Urinary bladder (tissue), 4 donors: ENCODE results near the gene SKI. TPM values are rescaled to one million over a fixed set of nuclear protein-coding genes. Genes with fewer than 3 reads are reported as not detected.

ENCODE experiments used
- DNase-seq: peaks from one replicate; pipeline ENCODE4 v3.0.0-alpha.2; 2015; ENCODE audit errors: extremely low spot score
- H3K27ac ChIP-seq: one replicate; pipeline ENCODE4 v1.5.1; 2013; ENCODE audit warnings: low read depth, mild to moderate bottlenecking, moderate library complexity
- H3K36me3 ChIP-seq: one replicate; pipeline ENCODE4 v1.6.1; 2013; ENCODE audit warnings: mild to moderate bottlenecking, moderate library complexity; ENCODE audit not compliant: insufficient read depth
- H3K4me1 ChIP-seq: one replicate; pipeline ENCODE4 v1.6.1; 2013; ENCODE audit warnings: mild to moderate bottlenecking, moderate library complexity; ENCODE audit not compliant: insufficient read depth
- H3K4me3 ChIP-seq: one replicate; pipeline ENCODE4 v1.5.1; 2013; ENCODE audit warnings: low read depth, low read length
- WGBS: extraction: QIAGEN DNeasy Blood & Tissue Kit; methylation state at CpG from one replicate; pipeline ENCODE4 v1.1.7; 2013; 5-methylcytosine and 5-hydroxymethylcytosine counted together
- polyA plus RNA-seq: library from polyadenylated mRNA; stranded (reverse); fragments of 200-250 nt; gene quantifications from one replicate; pipeline ENCODE4 v1.2.3, GENCODE V29; 2013
- total RNA-seq: library from RNA; depleted of rRNA; stranded (reverse); fragments of >200 nt; gene quantifications from one replicate; pipeline ENCODE4 v1.2.3, GENCODE V29; 2014
- donor health status: healthy with polysubstance abuse.
- donor health status: healthy.

SKI gene
- total and polyA plus RNA-seq, 2 donors: 27.8 to 60.5 TPM

DNA sequence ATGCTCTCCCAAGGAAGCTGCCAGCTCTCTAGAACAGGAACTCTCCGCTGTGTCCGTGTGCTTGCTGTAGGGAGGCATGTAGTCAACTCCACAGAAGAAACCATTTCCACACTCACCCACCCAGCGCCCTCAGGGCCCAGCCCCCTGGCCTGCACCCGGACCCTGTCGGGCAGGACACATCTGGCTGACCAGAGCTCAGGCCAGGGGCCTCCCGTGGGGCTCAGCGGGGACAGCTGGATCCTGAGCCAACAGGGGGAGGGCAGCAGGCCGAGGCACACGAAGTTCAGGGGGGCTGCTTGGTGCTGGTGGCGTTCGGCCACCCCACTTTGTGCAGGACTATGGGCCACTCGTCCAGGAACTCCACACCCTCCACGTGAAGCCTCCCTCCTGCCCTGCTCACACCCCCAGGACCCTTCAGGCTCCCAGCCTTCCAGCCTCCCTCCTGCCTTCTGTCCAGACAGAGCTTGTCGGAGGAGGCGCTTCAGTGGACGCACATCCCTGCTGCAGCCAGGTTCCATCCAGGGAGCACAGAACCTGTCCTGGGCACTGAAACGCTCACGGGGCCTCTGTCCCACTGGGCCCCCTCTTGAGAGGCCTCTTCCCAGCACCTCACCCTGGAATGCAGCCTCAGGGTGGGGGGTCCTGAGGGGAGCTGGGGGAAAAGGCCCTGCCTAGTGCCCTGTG is 18.6 kb upstream of the SKI start:
- Histone ChIP-seq H3K4me3 (no peak overlapping the region), H3K4me1 (no peaks in the 10 kb centered on the region), H3K27ac (peak overlapping the region; percentile 23), H3K36me3 (no peaks in the 10 kb centered on the region)
- WGBS: 50% methylated on average over 18 of the region's 18 CpGs
- DNase-seq: no peak

DNA sequence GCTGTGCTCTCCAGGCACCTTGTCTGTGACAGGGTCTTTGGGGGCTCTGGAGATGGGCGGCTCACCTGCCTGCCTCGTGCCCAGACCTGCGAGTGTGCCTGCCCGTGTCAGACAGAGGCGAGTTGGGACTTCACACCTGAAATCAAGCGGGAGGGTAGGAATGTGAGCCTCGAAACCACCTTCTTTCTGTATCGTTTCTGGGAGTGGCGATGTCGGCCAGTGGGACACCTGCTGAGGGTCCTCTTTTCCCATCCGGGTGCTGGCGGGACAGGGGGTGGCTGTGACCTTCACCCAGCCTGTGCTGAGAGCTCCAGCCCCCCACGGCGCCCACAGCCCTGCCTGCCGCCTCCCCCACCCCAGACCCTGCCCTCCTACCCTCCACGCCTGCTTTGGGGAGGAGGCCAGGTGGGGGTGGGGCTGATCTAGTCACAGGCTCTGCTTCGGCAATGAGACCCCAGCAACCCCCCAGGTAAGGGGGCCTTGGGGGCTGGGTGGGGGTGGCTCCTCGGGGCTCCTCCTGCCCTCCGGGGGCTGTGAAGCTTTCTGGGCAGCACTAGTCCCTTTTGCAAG is 17.9 kb upstream of the SKI start:
- no peak for DNase-seq
- Histone ChIP-seq H3K4me3 (no peak overlapping the region), H3K4me1 (no peaks in the 10 kb centered on the region), H3K36me3 (no peaks in the 10 kb centered on the region), H3K27ac (no peak overlapping the region)
- WGBS: 77% methylated on average over 19 of the region's 19 CpGs

DNA sequence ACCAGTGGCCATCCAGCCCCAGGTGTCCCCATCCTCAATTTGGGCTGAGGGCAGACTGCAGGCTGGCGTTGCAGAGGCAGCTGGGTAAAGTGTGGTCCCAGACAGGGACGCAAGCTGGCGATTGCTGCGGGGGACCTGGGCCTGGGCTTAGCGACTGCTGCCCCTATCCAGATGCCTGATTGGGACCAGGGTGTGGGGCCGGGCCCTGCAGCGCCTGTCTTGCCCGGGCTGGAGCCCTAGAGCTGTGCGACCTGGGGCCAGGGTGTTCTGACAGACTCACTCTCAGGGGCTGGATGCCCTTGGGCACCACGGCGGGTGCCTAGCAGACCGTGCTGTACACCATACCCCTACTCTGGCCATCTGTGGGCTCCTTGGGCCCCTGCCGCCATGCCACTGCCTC is 17.3 kb upstream of the SKI start:
- Histone ChIP-seq H3K36me3 (no peaks in the 10 kb centered on the region), H3K27ac (no peak overlapping the region), H3K4me3 (no peak overlapping the region), H3K4me1 (no peaks in the 10 kb centered on the region)
- no peak for DNase-seq
- 94% methylated on average over 13 of the region's 13 CpGs for WGBS

DNA sequence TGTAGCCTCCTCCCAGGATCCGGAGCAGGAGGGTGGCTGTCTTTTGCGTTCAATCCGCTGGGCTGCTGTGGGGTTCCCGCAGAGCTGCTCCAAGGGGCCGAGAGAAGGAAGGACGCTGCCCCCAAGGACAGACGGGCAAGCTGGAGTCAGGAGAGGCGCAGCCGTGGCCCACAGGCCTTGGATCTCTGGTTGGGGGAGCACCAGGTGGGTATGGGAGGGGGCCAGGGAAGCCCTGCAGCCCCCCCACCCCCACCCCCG is 15.9 kb upstream of the SKI start:
- no peak for DNase-seq
- WGBS: 16% methylated on average over 10 of the region's 10 CpGs
- H3K36me3 ChIP-seq: no peaks in the 10 kb centered on the region
- peak overlapping the region; percentile 1 for H3K4me3 ChIP-seq
- H3K4me1 ChIP-seq: no peaks in the 10 kb centered on the region
- H3K27ac ChIP-seq: peak overlapping the region; percentile 90

DNA sequence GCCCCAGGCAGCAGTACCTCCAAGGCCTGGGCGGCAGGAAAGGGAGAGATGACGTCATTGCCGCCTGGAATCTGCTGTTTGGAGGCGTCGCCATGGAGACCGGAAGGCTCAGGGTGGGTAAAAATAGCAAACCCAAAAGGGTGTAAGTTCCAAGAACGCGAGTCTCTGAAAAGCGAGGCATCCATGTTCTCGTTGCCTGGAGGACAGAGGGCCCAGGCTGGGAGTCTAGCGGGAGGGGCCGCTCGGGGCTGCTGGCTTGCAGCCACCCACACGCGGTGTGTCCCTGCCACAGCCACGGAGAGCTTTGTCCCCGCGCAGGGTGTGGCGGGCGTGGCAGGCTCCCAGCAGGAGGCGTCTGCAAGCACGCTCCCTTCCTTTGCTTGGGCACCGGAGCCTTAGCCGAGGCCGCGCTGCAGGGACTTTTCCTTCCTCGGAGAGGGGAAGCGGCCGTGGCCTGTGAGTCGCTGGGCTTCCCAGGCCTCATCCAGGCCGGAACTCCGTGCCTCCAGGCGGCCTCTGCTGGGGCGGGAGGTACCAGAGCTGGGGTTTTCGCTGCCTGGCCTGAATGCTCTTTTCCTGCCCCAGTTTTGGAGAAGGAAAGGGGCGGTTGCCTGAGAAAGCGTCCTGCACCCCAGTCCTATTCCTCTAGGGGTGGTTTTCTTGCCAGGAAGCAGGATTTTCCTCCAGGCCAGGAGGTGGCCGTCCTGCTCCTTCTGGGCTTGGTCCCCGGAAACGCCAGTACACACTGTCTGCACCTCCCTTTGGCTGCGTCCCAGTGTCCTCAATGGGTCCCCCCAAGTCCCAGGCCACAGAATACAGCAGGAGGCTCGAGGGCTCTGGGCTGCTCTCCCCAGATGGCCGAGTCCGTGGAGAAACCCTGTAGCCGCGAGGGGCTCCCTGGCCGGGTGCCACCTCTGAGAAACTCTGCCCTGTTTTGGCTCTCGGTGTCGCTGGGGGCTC is 15.3 kb upstream of the SKI start:
- H3K36me3 ChIP-seq: no peaks in the 10 kb centered on the region
- no peaks in the 10 kb centered on the region for H3K4me1 ChIP-seq
- H3K4me3 ChIP-seq: peak overlapping the region; percentile 1
- H3K27ac ChIP-seq: peak overlapping the region; percentile 93
- 5% methylated on average over 49 of the region's 49 CpGs for WGBS
- peak; percentile 92 for DNase-seq

DNA sequence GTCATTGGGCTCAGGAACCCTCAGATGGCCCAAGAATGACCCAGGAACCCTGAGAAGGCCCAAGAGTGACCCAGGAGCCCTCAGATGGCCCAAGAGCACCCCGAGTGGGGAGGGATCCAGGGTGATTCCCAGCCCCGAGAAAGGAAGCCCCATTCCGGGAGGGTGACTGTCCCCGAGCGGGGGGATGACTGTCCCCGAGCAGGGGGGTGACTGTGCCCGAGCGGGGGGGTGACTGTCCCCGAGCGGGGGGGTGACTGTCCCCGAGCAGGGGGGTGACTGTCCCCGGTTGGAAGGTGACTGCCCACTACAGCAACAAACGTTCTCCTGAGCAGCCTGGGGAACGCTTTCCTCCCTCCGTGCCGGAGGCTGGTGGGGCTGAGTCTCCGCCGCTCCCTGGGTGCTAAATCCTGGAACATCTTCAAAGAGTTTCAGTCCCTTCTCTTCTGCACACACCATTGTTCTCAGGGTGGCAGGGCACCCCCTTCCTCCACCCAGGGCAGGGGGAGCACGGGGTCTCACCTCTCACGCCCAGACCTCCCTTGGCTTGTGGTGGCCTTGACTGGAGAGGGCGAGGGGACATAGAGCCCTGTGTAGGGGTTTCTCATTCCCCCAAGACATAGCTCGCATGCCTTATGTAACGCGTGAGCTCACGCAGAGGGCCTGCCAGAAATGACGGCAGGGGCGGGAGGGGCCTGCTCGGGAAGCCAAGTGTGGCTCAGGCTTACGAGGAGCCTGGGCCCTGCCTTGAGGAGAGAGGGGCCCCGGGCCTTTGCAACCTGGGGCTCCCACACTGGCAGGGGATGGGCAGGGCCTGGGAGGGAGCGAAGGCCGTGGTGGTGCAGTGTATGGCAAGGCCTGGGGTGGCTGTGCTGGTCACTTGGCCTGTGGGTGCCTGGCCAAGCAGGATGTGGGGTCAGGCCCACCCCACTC is 14.3 kb upstream of the SKI start:
- Histone ChIP-seq H3K4me1 (no peaks in the 10 kb centered on the region), H3K4me3 (no peak overlapping the region), H3K27ac (peak overlapping the region; percentile 93), H3K36me3 (no peaks in the 10 kb centered on the region)
- no peak for DNase-seq
- WGBS: 21% methylated on average over 32 of the region's 32 CpGs

GRCh38 chr1:2214541-2215241 is 13.4 kb upstream of the SKI start:
- DNase-seq: no peak
- H3K36me3 ChIP-seq: no peaks in the 10 kb centered on the region
- WGBS: 26% methylated on average over 21 of the region's 21 CpGs
- H3K4me1 ChIP-seq: no peaks in the 10 kb centered on the region
- H3K27ac ChIP-seq: peak overlapping the region; percentile 93
- H3K4me3 ChIP-seq: no peak overlapping the region

DNA sequence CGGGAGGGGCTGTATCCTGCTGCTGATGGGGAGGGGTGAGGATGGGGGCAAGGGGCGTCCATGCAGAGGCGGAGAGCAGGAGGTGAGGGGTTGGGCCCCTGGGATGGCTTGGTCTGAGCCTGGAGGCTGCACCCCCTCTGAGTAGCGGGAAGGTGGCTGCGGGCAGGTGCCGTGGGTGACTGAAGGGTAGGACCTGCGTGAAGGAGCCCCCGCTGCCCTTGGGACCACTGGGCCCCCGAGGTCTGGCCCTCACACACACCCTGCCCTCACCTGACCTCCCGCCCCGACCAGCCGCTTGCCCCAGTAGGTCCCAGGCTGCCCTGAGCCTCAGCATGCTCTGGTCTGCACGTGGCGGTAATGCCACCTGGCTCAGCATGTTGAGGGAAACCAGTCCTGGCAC is 12.8 kb upstream of the SKI start:
- DNase-seq: no peak
- H3K4me1 ChIP-seq: no peaks in the 10 kb centered on the region
- 93% methylated on average over 14 of the region's 14 CpGs for WGBS
- no peak overlapping the region for H3K4me3 ChIP-seq
- H3K36me3 ChIP-seq: no peaks in the 10 kb centered on the region
- H3K27ac ChIP-seq: no peak overlapping the region

DNA sequence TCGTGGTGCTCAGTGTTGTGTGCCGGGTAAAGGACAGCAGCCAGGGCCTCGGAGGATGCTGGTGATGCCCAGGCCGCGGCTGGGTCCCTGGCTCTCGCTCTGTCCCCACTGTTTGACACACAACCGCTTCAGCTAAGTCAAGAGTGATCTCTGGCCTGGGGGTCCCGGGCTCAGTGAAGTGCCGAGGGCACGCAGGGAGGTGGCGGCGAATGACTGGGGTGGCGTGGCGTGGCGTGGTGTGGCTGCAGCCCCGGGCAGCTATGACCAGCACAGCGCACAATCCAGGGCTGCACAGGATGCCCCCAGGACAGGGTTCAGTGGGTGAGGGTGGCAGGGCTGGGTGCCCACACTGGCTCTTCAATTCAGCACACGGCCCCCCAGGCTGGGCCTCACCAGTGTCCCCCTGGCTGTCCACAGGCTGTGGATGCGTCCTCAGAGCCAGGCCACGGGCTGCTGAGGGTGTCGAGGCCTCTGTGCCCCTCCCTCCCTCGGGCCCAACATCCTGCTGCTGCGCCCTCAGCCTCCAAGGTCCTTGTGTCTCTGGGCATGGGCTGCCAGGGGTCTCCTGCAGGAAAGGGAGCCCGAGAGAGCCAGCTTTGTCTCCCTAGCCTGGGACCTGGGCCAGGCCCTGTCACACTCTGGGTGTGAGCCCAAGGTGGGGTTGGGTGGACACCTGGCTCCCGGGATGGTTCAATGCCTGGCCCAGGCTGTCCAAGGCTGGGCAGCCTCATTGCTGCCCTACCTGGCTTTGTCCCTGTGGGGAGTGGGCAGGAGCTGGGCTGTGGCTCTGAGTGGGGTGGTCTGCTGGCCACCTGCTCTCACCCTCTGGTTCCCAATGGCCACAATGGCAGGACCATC is 12.0 kb upstream of the SKI start:
- no peaks in the 10 kb centered on the region for H3K4me1 ChIP-seq
- DNase-seq: no peak
- H3K36me3 ChIP-seq: no peaks in the 10 kb centered on the region
- H3K27ac ChIP-seq: no peak overlapping the region
- WGBS: 94% methylated on average over 25 of the region's 25 CpGs
- no peak overlapping the region for H3K4me3 ChIP-seq

- Histone ChIP-seq H3K4me1 (no peaks in the 10 kb centered on the region), H3K36me3 (no peaks in the 10 kb centered on the region), H3K27ac (no peak overlapping the region), H3K4me3 (no peak overlapping the region)
- no peak for DNase-seq
- 79% methylated on average over 7 of the region's 7 CpGs for whole genome bisulfite sequencing
Observed at GRCh38 chr1:2216767-2217058, 11.4 kb upstream of the SKI start.

DNA sequence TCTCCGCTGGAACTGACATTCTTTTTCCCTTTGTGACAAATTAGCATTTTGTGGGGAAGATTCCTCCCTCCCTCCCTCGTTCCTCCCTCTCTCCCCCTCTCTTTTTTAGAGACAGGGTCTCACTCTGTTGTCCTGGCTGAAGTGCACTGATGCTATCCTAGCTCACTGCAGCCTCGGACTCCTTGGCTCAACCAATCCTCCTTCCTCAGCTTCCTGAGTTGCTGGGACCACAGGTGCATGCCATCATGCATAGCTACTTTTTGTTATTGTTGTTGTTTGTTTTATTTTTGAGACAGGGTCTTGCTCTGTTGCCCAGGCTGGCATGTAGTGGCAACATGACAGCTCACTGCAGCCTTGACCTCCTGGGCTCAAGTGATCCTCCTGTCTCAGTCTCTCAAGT is 6.8 kb upstream of the SKI start:
- 85% methylated on average over 3 of the region's 3 CpGs for WGBS
- no peaks in the 10 kb centered on the region for H3K36me3 ChIP-seq
- no peaks in the 10 kb centered on the region for H3K4me1 ChIP-seq
- no peak for DNase-seq
- H3K27ac ChIP-seq: no peak overlapping the region
- H3K4me3 ChIP-seq: no peak overlapping the region

DNA sequence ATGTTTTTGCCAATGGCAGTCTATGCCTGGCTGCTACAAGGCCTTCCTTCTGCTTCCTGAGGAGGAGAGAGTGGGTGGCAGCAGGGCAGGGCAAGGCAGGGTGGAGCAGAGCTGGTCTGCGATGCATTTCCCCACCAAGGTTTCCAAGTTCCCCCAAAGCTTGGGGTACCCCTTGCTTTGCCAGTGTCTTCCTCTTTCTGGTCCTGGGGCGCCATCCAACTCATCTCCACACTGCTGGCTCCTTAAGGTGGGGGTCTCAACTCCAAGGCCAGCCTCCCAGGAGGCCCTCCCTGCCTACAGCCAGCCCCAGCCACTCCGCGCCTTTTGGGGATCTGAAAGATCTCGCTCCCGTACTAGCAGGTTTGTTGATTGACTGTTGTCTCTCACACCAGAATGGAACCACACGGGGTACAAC is 3.9 kb upstream of the SKI start:
- no peaks in the 10 kb centered on the region for H3K36me3 ChIP-seq
- H3K27ac ChIP-seq: no peak overlapping the region
- WGBS: 87% methylated on average over 7 of the region's 7 CpGs
- no peak overlapping the region for H3K4me3 ChIP-seq
- H3K4me1 ChIP-seq: no peaks in the 10 kb centered on the region
- no peak for DNase-seq
